HUES48 (cell line): Measurements from ENCODE around the gene GPSM1.

Experiments used
- H3K27ac ChIP-seq: one replicate; pipeline ENCODE4 v1.7.0; 2013; ENCODE audit warnings: low read depth, low read length, inconsistent platforms
- H3K27me3 ChIP-seq: 2 replicates; pipeline ENCODE4 v1.6.1; 2013; ENCODE audit warnings: mild to moderate bottlenecking, low read length; ENCODE audit not compliant: control insufficient read depth, insufficient read depth
- H3K36me3 ChIP-seq: 2 replicates; pipeline ENCODE4 v1.6.1; 2013; ENCODE audit warnings: low read length; ENCODE audit not compliant: control insufficient read depth, insufficient read depth
- H3K4me1 ChIP-seq: 2 replicates; pipeline ENCODE4 v1.6.1; 2013; ENCODE audit warnings: mild to moderate bottlenecking, low read length; ENCODE audit not compliant: control insufficient read depth, insufficient read depth
- H3K4me3 ChIP-seq: 2 replicates; pipeline ENCODE4 v1.5.1; 2013; ENCODE audit warnings: mild to moderate bottlenecking, low read depth, low read length
- H3K9ac ChIP-seq: 2 replicates; pipeline ENCODE4 v1.6.1; 2013; ENCODE audit warnings: mild to moderate bottlenecking, low read depth, low read length, moderate library complexity
- H3K9me3 ChIP-seq: 2 replicates; pipeline ENCODE4 v1.6.1; 2013; ENCODE audit warnings: low read length; ENCODE audit not compliant: control insufficient read depth, insufficient read depth

GPSM1 gene

DNA sequence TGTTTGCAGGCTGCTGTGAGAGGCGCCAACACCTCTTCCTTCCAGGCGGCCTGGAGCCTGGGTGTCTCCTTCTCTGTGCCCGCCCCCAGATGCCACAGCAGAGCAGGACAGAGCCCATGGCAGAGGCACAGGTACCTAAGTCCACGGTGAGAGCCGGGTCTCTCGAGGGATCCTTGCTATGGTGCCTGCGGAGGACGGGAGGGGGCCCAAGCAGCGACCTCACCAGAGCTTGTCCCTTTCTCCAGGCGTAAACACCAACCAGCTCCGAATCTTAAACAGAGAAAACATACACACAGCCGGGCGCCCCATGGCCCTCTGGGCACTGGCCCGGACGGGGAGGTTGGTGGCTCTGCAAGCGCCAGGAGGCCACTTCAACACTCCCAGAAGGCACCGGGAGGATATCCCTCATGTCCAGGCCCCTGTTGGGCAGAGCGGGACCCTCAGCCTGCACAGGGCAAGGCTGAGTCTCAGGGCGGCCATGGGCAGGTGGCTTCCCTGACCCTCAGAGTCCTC is 35.3 kb upstream of the GPSM1 start:
- no peaks in the 10 kb centered on the region for H3K27me3 ChIP-seq
- no peaks in the 10 kb centered on the region for H3K9me3 ChIP-seq
- no peak overlapping the region for H3K9ac ChIP-seq
- H3K4me1 ChIP-seq: no peaks in the 10 kb centered on the region
- H3K36me3 ChIP-seq: no peaks in the 10 kb centered on the region
- H3K4me3 ChIP-seq: no peak overlapping the region
- H3K27ac ChIP-seq: no peak overlapping the region

- no peak overlapping the region for H3K27ac ChIP-seq
- H3K4me1 ChIP-seq: no peaks in the 10 kb centered on the region
- no peak overlapping the region for H3K9ac ChIP-seq
- no peaks in the 10 kb centered on the region for H3K9me3 ChIP-seq
- H3K4me3 ChIP-seq: no peak overlapping the region
- H3K36me3 ChIP-seq: no peaks in the 10 kb centered on the region
- no peaks in the 10 kb centered on the region for H3K27me3 ChIP-seq
Observed at GRCh38 chr9:136292591-136293448, 34.5 kb upstream of the GPSM1 start.

DNA sequence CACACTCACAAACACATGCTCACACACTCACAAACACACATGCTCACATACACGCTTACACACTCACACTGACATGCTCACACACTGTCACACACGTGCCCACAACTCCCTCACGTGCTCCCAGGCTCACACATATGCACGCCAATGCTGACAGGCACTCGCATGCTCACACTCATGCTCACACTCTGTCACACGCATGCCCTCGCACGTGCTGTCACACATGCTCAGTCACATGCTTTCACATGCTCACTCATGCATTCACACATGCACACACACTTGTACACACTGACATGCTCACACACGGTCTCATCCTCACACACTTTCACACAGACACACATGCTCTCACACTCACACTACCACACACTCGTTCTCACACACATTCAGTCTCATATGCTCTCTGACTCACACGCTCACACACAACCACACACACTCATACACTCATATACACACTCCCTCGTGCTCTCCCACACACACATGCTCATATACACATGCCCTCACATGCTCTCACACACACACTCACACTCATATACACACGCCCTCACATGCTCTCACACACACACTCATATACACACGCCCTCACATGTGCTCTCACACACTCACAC is 33.8 kb upstream of the GPSM1 start:
- no peaks in the 10 kb centered on the region for H3K27me3 ChIP-seq
- H3K27ac ChIP-seq: no peak overlapping the region
- H3K9me3 ChIP-seq: no peaks in the 10 kb centered on the region
- no peak overlapping the region for H3K9ac ChIP-seq
- no peaks in the 10 kb centered on the region for H3K4me1 ChIP-seq
- no peak overlapping the region for H3K4me3 ChIP-seq
- no peaks in the 10 kb centered on the region for H3K36me3 ChIP-seq

GRCh38 chr9:136294437-136294836 is 32.9 kb upstream of the GPSM1 start:
- Histone ChIP-seq H3K9ac (no peak overlapping the region), H3K27me3 (no peaks in the 10 kb centered on the region), H3K4me3 (no peak overlapping the region), H3K4me1 (no peaks in the 10 kb centered on the region), H3K27ac (no peak overlapping the region), H3K9me3 (no peaks in the 10 kb centered on the region), H3K36me3 (no peaks in the 10 kb centered on the region)

DNA sequence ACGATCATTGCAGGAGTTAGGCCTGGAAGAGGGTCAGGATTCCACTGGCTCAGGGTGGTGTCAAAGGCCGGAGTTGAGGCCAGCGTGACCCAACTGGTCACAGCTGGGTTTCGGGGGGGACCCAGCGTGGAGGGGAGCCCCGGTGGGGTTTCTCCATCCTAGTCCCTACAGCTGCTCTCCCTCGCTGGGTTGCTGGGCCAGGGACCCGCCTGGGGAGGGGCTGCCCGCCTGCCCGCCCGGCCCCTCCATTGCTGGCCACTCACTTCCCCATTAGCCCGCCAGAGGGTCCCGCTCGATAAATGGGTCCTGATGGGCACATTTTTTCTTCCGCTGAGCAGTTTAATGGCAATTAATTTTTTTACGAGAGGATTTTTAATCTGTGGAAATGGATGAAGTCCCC is 32.3 kb upstream of the GPSM1 start:
- H3K9ac ChIP-seq: no peak overlapping the region
- H3K36me3 ChIP-seq: no peaks in the 10 kb centered on the region
- no peaks in the 10 kb centered on the region for H3K4me1 ChIP-seq
- H3K4me3 ChIP-seq: no peak overlapping the region
- no peak overlapping the region for H3K27ac ChIP-seq
- no peaks in the 10 kb centered on the region for H3K9me3 ChIP-seq
- no peaks in the 10 kb centered on the region for H3K27me3 ChIP-seq

DNA sequence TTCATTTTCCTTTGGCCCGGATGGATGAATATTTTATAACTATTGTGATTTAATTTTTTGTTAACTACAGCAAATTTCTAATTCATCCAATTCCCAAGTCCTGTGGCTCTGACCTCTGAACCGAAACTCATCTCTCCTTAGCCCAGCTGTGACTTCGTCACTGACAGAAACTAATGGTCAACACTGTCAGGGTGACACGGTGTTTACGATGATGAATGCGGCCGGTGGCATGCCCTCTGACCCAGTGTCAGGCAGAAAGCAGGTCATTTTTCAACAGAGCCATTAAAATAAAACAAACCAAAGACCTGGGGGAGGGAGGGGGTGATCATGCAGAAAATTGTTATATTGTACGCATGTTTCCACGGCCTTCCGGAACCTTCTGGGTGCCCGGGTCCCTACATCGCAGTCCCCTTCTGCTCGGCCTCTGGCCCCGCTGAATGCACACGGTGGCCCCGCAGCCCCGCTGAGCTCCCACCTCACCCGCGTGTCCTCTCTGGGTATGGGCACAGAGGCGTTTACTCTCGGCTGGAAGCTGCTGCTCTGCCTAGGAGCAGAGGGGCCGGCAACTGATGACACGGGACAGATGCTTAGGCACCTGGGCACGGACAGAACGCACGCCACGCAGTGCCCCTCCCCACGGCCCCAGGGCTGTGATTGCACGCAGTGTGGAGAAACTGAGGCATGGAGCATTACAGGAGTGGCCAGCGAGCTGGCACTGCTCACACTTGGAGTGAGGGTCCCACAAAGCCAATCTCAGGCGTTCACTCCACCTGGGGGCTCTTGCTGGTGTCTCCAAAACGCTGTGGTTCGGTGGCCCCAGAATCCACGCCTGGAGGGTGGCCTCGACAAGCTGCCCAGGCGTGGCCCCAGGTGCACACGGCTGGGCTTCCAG is 31.6 kb upstream of the GPSM1 start:
- Histone ChIP-seq H3K27me3 (no peaks in the 10 kb centered on the region), H3K27ac (no peak overlapping the region), H3K9ac (no peak overlapping the region), H3K9me3 (no peaks in the 10 kb centered on the region), H3K4me3 (no peak overlapping the region), H3K36me3 (no peaks in the 10 kb centered on the region), H3K4me1 (no peaks in the 10 kb centered on the region)

DNA sequence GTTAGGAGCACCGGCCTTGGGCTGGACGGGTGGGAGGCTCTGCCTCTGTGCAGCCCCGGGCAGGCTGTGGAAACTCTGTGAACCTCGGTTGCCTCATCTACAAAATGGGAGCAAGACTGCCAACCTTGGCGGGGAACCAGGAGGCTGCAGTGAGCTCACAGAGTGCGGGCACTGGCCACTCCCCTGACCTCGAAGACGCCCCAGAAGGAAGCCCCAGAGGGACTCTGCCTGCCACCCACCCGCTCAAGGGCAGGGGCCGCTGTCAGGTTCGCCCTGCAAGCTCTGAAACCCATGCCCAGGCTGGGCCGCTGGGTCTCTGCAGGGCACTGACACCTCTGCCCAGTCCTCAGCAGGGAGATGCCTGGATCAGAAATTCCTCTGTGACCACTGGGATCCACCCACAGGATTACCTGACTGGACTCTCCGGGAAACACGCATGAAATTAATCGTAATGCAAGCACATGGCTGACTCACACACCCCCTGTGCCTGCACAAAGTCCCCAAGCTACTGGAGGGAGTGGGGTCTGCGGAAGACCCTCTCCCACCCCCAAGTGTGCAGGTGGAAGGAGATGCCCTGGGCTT is 30.8 kb upstream of the GPSM1 start:
- Histone ChIP-seq H3K27me3 (no peaks in the 10 kb centered on the region), H3K4me3 (no peak overlapping the region), H3K9me3 (no peaks in the 10 kb centered on the region), H3K36me3 (no peaks in the 10 kb centered on the region), H3K27ac (no peak overlapping the region), H3K4me1 (no peaks in the 10 kb centered on the region), H3K9ac (no peak overlapping the region)

DNA sequence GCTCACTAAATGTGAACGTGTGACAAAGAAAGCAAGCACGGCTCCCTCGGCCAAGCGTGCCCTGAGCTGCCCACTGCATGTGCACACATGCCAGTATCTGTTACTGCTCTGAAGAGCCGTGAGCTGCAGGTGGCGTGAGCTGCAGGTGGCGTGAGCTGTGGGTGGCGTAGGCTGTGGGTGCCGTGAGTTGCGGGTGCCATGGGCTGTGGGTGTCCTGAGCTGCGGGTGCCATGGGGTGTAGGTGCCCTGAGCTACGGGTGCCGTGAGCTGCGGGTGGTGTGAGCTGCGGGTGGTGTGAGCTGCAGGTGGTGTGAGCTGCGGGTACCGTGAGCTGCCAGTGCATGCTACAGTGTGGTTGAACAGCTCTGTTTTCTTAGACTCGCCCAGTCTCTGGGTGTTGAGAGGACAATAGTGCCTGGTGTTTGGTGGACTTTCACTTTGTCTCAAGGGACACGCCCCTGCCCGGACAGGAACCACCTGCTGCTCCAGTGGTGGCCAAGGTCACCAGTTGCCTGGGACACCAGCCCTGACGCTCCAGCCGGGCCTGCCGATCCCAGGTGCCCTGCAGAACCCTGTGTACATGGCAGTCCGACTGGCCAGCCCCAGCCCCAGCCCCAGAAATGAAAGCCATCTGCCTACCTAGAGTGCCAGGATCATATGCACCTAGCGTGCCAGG is 30.2 kb upstream of the GPSM1 start:
- Histone ChIP-seq H3K4me1 (no peaks in the 10 kb centered on the region), H3K4me3 (no peak overlapping the region), H3K27me3 (no peaks in the 10 kb centered on the region), H3K36me3 (no peaks in the 10 kb centered on the region), H3K27ac (no peak overlapping the region), H3K9me3 (no peaks in the 10 kb centered on the region), H3K9ac (no peak overlapping the region)

GRCh38 chr9:136297766-136298735 is 29.3 kb upstream of the GPSM1 start:
- Histone ChIP-seq H3K27me3 (no peaks in the 10 kb centered on the region), H3K36me3 (no peaks in the 10 kb centered on the region), H3K9me3 (no peaks in the 10 kb centered on the region), H3K4me3 (no peak overlapping the region), H3K27ac (no peak overlapping the region), H3K9ac (no peak overlapping the region), H3K4me1 (no peaks in the 10 kb centered on the region)
